ENCODE results near the gene SLC29A1. TPM values are rescaled to one million over a fixed set of nuclear protein-coding genes. Genes with fewer than 3 reads are reported as not detected.

Gene SLC29A1
- total RNA-seq, 1 experiment from 2014 or later, result 108 TPM

DNA sequence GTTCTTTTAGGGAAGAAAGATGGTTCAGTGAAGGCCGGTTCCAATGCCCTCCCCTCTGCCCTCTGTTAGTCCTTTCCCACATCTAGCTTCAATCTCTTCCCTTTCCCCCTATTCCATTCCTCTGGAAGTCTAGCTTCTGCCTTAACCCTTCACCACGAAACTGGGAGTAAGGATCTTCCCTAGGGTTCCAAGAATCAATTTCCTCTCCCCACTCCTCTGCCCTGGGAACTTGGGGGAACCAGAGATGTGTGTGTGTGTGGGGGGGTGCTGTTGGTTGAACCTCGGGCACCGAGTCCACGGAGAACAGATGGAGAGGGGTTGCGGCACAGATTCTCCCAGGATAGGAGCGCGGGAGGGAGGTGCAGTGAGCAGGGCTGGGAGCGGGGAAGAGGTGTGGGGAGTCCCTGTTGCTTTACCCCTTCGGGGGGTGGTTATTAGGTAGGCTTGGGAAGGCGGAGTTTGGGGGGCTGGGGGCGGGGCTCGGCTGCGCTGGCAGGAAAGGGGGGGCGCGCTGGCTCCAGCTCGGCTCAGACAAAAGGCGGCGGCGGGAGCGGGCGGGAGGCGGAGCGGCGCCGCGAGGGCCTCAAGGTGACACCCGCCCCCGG is 46.6 kb downstream of the SLC29A1 start, which contains the start of gene TMEM151B:
TMEM151B (plus strand) TSS at position 530 of the 605 bp plus-strand sequence. CDS start 293 bp downstream, outside the sequence.
- TF ChIP-seq, protein P1, sequence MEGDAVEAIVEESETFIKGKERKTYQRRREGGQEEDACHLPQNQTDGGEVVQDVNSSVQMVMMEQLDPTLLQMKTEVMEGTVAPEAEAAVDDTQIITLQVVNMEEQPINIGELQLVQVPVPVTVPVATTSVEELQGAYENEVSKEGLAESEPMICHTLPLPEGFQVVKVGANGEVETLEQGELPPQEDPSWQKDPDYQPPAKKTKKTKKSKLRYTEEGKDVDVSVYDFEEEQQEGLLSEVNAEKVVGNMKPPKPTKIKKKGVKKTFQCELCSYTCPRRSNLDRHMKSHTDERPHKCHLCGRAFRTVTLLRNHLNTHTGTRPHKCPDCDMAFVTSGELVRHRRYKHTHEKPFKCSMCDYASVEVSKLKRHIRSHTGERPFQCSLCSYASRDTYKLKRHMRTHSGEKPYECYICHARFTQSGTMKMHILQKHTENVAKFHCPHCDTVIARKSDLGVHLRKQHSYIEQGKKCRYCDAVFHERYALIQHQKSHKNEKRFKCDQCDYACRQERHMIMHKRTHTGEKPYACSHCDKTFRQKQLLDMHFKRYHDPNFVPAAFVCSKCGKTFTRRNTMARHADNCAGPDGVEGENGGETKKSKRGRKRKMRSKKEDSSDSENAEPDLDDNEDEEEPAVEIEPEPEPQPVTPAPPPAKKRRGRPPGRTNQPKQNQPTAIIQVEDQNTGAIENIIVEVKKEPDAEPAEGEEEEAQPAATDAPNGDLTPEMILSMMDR (conservative IDR thresholded peaks at IDR 0.05; ENCODE audit: low read depth, low read length), result no peak
- no peak for TF ChIP-seq EZH2 (IDR thresholded peaks at IDR 0.05; ENCODE audit: borderline replicate concordance, low read depth, low read length, poor library complexity, severe bottlenecking)
- H3K27ac ChIP-seq (ENCODE audit: low read depth, low read length, poor library complexity, severe bottlenecking), result no peak within 1 kb of the TSS
- intact Hi-C loops (cut with micrococcal nuclease; ENCODE audit: unreplicated experiment), result loop anchor here (2.0 to 5.0 kb wide), 2 partner anchors 35 to 187 kb away; no protein-coding TSS in a partner anchor

DNA sequence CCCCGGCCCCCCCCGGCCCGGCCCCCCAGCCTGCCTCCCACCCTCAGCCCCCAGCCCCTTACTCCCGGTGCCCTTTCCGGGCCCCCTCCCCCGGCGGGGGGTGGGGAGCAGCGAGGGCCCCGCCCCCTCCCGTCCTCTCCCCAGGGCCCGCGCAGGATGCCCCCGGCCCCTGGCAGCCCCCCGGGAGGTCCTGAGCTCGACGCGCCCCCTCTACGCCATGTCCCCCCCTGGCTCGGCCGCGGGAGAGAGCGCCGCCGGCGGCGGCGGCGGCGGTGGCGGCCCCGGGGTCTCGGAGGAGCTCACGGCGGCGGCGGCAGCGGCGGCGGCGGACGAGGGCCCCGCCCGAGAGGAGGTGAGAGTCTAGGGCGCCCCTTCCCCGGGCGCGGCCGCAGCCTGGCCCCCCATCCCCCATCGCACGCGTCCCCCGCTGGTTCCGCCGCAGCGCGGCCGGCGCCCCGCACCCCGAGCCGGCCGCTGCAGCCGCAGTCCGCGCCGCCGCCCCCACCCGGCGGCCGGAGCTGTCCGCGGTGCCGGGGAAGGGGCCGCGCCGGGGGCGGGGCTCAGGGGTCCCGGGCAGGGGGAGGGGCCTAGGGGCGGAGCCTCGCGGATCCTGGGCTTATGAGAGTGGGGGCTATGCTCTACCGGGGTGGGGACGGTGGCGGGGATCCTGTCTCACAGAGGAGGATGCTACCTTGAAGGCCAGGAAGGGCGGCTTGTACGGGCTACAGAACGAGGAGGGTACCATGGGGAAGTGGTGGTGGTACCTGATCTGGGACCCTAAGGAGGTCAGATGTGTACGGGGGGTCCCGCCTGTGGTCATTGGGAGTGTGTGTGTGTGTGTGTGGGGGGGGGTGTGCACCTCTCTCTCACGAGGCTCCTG is 47.4 kb downstream of the SLC29A1 start:
- DNase-seq (ENCODE audit: low spot score), result no peak
- Histone ChIP-seq H3K27ac (ENCODE audit: low read depth, low read length, poor library complexity, severe bottlenecking) (no peak overlapping the region), H3K27me3 (replicated peaks; ENCODE audit: insufficient read depth, low read depth, low read length, poor library complexity) (no peaks in the 10 kb centered on the region), H3K4me3 (ENCODE audit: low read depth, low read length, poor library complexity, severe bottlenecking) (peak overlapping the region; percentile 53), H3K36me3 (ENCODE audit: insufficient read depth, low read length, poor library complexity, severe bottlenecking) (no peaks in the 10 kb centered on the region), H3K9me3 (ENCODE audit: low read depth, low read length, poor library complexity, severe bottlenecking) (no peaks in the 10 kb centered on the region), H3K4me1 (ENCODE audit: insufficient read depth, low read length, poor library complexity, severe bottlenecking) (peaks cover 8% of the 10 kb centered on the region)
- CTCF ChIA-PET, result interaction anchor here (0.7 to 1.7 kb wide), 5 partner anchors 34 to 347 kb away, joined by 3 to 6 read pairs (median 3); partner anchors contain the start of gene AARS2
- TF ChIP-seq, protein P1 (conservative IDR thresholded peaks at IDR 0.05; ENCODE audit: low read depth, low read length), result no peak
- no peak for TF ChIP-seq EZH2 (IDR thresholded peaks at IDR 0.05; ENCODE audit: borderline replicate concordance, low read depth, low read length, poor library complexity, severe bottlenecking)
- BruUV-seq (replicated peaks), result no TSS peak
- POLR2A ChIA-PET (ENCODE audit: low non-redundant PET), result interaction anchor here (0.6 kb wide), 1 partner anchor 14 kb away, joined by 6 read pairs; no protein-coding TSS in a partner anchor
- intact Hi-C loops (cut with micrococcal nuclease; ENCODE audit: unreplicated experiment), result no loop called here

More for the DNA sequence above, 46.6 kb downstream of the SLC29A1 start, which contains the start of gene TMEM151B:
- H3K4me3 ChIP-seq (ENCODE audit: low read depth, low read length, poor library complexity, severe bottlenecking), result peak within 1 kb of the TSS; percentile 53
- no peaks in the 10 kb centered on the region for H3K27me3 ChIP-seq (replicated peaks; ENCODE audit: insufficient read depth, low read depth, low read length, poor library complexity)
- ChIA-PET CTCF (interaction anchor here (0.7 to 1.7 kb wide), 4 partner anchors 35 to 1224 kb away, joined by 3 to 5 read pairs (median 4); partner anchors contain the start of gene AARS2), POLR2A (ENCODE audit: low non-redundant PET) (interaction anchor here (0.6 kb wide), 1 partner anchor 13 kb away, joined by 6 read pairs; no protein-coding TSS in a partner anchor)
- peaks cover 8% of the 10 kb centered on the region for H3K4me1 ChIP-seq (ENCODE audit: insufficient read depth, low read length, poor library complexity, severe bottlenecking)
- no peaks in the 10 kb centered on the region for H3K36me3 ChIP-seq (ENCODE audit: insufficient read depth, low read length, poor library complexity, severe bottlenecking)
- no TSS peak for BruUV-seq (replicated peaks)
- DNase-seq (ENCODE audit: low spot score), result peak; percentile 27
- H3K9me3 ChIP-seq (ENCODE audit: low read depth, low read length, poor library complexity, severe bottlenecking), result no peaks in the 10 kb centered on the region

DNA sequence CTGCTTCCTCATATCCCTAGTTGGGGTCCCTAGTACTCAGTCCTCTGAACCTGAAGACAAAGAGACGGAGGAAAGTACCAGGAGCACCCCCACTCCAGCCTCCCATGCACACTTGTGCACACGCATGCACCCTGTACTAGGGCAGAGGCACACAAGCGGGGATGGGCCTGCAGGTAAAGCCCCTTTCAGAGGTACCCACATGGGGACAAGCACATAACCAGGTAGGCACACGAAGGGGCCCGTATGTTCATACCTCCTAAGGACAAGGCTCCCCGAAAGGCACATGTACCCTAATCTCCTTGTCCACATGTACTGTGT is 48.0 kb downstream of the SLC29A1 start:
- TF ChIP-seq, protein P1 (conservative IDR thresholded peaks at IDR 0.05; ENCODE audit: low read depth, low read length), result no peak
- no peak for TF ChIP-seq EZH2 (IDR thresholded peaks at IDR 0.05; ENCODE audit: borderline replicate concordance, low read depth, low read length, poor library complexity, severe bottlenecking)
- no peaks in the 10 kb centered on the region for H3K36me3 ChIP-seq (ENCODE audit: insufficient read depth, low read length, poor library complexity, severe bottlenecking)
- ChIA-PET POLR2A (ENCODE audit: low non-redundant PET) (no interaction called here), CTCF (interaction anchor here (0.6 kb wide), 1 partner anchor 33 kb away, joined by 4 read pairs; no protein-coding TSS in a partner anchor)
- H3K4me3 ChIP-seq (ENCODE audit: low read depth, low read length, poor library complexity, severe bottlenecking), result peak overlapping the region; percentile 53
- no peak for DNase-seq (ENCODE audit: low spot score)
- H3K27ac ChIP-seq (ENCODE audit: low read depth, low read length, poor library complexity, severe bottlenecking), result no peak overlapping the region
- H3K9me3 ChIP-seq (ENCODE audit: low read depth, low read length, poor library complexity, severe bottlenecking), result no peaks in the 10 kb centered on the region
- intact Hi-C loops (cut with micrococcal nuclease; ENCODE audit: unreplicated experiment), result no loop called here
- no TSS peak for BruUV-seq (replicated peaks)
- peaks cover 8% of the 10 kb centered on the region for H3K4me1 ChIP-seq (ENCODE audit: insufficient read depth, low read length, poor library complexity, severe bottlenecking)
- H3K27me3 ChIP-seq (replicated peaks; ENCODE audit: insufficient read depth, low read depth, low read length, poor library complexity), result no peaks in the 10 kb centered on the region

Data from A673 (cell line).